Ammon's horn (tissue), 1 donor: Measurements from ENCODE around the gene CHST11.
"Not testable (repeated sequence)": the region's sequence is repeated elsewhere in the genome, so short reads cannot be mapped to it uniquely, and the experiment has no call there.

Experiments used
- DNase-seq: peaks from one replicate; pipeline ENCODE4 v3.0.0-alpha.2; 2016; ENCODE audit warnings: low spot score

CHST11 gene

DNA sequence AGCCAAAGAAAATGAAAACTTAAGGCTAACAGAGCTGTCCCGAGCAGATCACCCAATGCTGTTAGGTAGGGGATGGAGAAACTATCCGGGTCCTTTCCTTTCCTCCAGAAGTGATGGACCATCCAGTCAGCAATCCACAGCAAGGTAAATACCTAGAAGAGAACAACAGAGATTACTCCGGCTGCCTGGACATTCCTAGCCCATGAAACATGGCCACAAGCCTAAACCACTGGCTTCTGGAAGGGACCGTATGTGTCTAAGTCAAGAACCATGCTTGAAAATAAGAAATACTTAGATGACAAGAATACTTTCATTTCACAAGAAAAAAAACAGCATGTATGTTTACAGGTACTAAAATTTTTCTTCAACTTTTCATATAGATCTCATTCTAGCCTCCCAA is 348.4 kb downstream of the CHST11 start:
- no peak for DNase-seq

DNA sequence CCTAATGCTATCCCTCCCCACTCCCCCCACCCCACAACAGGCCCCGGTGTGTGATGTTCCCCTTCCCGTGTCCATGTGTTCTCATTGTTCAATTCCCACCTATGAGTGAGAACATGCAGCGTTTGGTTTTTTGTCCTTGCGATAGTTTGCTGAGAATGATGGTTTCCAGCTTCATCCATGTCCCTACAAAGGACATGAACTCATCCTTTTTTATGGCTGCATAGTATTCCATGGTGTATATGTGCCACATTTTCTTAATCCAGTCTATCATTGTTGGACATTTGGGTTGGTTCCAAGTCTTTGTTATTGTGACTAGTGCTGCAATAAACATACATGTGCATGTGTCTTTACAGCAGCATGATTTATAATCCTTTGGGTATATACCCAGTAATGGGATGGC is 349.4 kb downstream of the CHST11 start:
- not testable (repeated sequence) for DNase-seq

DNA sequence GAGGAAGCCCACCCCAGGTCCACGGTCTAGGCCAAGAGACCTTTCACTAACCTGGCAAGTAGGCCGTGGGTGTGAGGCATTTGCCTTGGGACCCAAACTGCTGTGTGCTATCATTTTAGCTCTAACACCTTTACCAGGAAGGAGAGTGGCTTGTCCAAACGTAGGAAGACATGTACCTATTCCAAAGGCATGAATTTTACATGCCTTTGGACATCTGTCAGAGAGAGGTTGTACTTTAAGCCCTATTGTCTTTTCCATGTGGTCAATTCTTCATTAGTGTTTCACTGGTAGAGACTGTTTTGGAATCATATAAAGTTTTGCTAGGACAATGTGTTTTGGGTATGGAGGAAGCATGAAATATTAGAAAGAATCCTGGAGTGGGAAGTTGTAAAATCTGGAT is 352.5 kb downstream of the CHST11 start:
- DNase-seq = no peak

DNA sequence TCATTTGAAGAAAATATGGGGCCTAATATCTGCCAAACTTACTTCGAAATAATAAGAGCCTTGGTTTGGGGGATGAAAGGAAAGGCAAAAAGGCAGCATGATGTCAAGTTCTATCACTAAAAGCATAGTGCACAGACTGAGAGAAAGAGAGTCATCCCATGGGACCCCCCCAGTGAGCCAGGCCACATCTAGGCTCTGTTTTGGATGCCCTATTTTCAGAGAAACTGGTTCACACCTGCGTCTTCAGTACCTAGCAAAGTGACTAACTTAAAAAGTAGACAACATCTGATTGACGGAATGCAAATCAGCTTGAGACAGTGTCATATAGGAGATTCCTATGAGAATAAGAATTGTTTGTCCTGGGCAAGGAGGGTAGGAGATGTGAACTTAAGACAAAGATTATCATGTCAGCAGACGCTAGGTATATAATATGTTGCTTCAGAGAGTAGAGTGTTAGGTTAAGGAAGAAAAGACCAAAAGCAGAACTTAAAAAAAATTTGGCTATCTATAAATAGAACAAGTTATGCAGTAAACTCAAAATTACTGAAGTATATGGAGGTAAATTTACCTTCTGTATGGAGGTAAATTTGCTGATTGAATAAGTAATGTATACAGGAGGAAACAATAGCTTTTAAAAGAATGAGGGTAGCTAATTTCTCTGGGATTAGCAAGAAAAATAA is 353.1 kb downstream of the CHST11 start:
- no peak for DNase-seq
